ENCODE measurements around the gene EGFL7.

GRCh38 chr9:136665704-136666371, 3.1 kb downstream of the EGFL7 start:
- TF ChIP-seq POLR2A (IDR thresholded peaks at IDR 0.05), result no peak
- no peak for TF ChIP-seq CTCF (IDR thresholded peaks at IDR 0.05)

Measured in vagina (tissue), 2 donors.